H1 (cell line): ENCODE results near the gene SNX30. TPM values are rescaled to one million over a fixed set of nuclear protein-coding genes. Genes with fewer than 3 reads are reported as not detected.

Source experiments
- CTCF ChIA-PET: fragments of 300-600 bp; sonication (Branson Sonifier 250); formaldehyde crosslinking; loops from one replicate; lab custom pipeline; 2021; ENCODE audit not compliant: partially characterized antibody; lab: Charles Lee
- POLR2A ChIA-PET: fragments of 300-600 bp; sonication (Branson Sonifier 250); formaldehyde crosslinking; loops from one replicate; lab custom pipeline; 2021; ENCODE audit warnings: inconsistent platforms; ENCODE audit not compliant: partially characterized antibody; lab: Charles Lee
- DNase-seq, 2 experiments: peaks; one replicate each; pipeline versions ENCODE4 v3.0.0 to v3.0.0-alpha.2; 2010 to 2022; ENCODE audit warnings: low spot score in 2 of 2, low read depth in 1 of 2, mixed read lengths in 1 of 2
- FAIRE-seq: peaks from 2 replicates; lab custom pipeline; 2011; peaks lifted over from hg19 to GRCh38; lab: Jason Lieb, UNC
- H2AFZ ChIP-seq: 2 replicates; pipeline ENCODE4 v1.8.1; 2012; ENCODE audit warnings: low read length, inconsistent platforms
- H2AK5ac ChIP-seq: 2 replicates; pipeline ENCODE4 v1.6.1; 2013; ENCODE audit warnings: low read depth, low read length
- H2BK120ac ChIP-seq: replicated peaks from 2 replicates; pipeline ENCODE3; 2013; ENCODE audit warnings: low read depth, low read length, inconsistent platforms
- H2BK12ac ChIP-seq: 2 replicates; pipeline ENCODE4 v1.6.1; 2013; ENCODE audit warnings: low read depth, low read length
- H2BK15ac ChIP-seq: 2 replicates; pipeline ENCODE4 v1.6.1; 2013; ENCODE audit warnings: low read length
- H2BK20ac ChIP-seq: 2 replicates; pipeline ENCODE4 v1.6.1; 2013; ENCODE audit warnings: low read length
- H2BK5ac ChIP-seq: 2 replicates; pipeline ENCODE4 v1.6.1; 2013; ENCODE audit warnings: low read depth, low read length
- H3K14ac ChIP-seq: 2 replicates; pipeline ENCODE4 v1.6.1; 2013; ENCODE audit warnings: inconsistent platforms; ENCODE audit not compliant: insufficient read length
- H3K18ac ChIP-seq: 2 replicates; pipeline ENCODE4 v1.6.1; 2013; ENCODE audit warnings: low read length; ENCODE audit errors: extremely low read depth
- H3K23ac ChIP-seq: 2 replicates; pipeline ENCODE4 v1.6.1; 2013; ENCODE audit warnings: inconsistent platforms; ENCODE audit not compliant: insufficient read length
- H3K23me2 ChIP-seq: 2 replicates; pipeline ENCODE4 v1.6.1; 2013; ENCODE audit warnings: low read depth, low read length
- H3K27ac ChIP-seq: 2 replicates; pipeline ENCODE4 v1.6.1; 2011; ENCODE audit warnings: low read depth, low read length, inconsistent platforms
- H3K27me3 ChIP-seq, 4 experiments: replicated peaks in 1 of 4; 1 replicate in 1 of 4; 2 replicates in 3 of 4; pipeline versions ENCODE4 v1.6.1 to v1.8.1; 2011 to 2013; ENCODE audit warnings: low read length in 3 of 4, mild to moderate bottlenecking in 3 of 4, inconsistent platforms in 2 of 4, mixed read lengths in 2 of 4, moderate library complexity in 1 of 4; ENCODE audit not compliant: control insufficient read depth in 3 of 4, insufficient read depth in 3 of 4; ENCODE audit errors: extremely low read depth in 1 of 4
- H3K36me3 ChIP-seq, 4 experiments: 2 replicates each; pipeline versions ENCODE4 v1.6.1 to v1.8.1; 2011 to 2013; ENCODE audit warnings: mild to moderate bottlenecking in 4 of 4, low read length in 3 of 4, moderate library complexity in 2 of 4, control low read depth in 1 of 4, inconsistent platforms in 1 of 4; ENCODE audit not compliant: insufficient read depth in 4 of 4, control insufficient read depth in 2 of 4
- H3K4ac ChIP-seq: replicated peaks from 2 replicates; pipeline ENCODE3; 2013; ENCODE audit warnings: low read length, low read depth, mixed read lengths, inconsistent platforms; ENCODE audit not compliant: insufficient read length
- H3K4me1 ChIP-seq, 4 experiments: replicated peaks in 1 of 4; 1 replicate in 1 of 4; 2 replicates in 3 of 4; pipeline versions ENCODE4 v1.6.1 to v1.8.1; 2011 to 2013; ENCODE audit warnings: low read length in 3 of 4, inconsistent platforms in 2 of 4, mixed read lengths in 1 of 4; ENCODE audit not compliant: insufficient read depth in 4 of 4, control insufficient read depth in 3 of 4
- H3K4me2 ChIP-seq, 2 experiments: 2 replicates each; pipeline versions ENCODE4 v1.6.1 to v1.8.1; 2011 to 2013; ENCODE audit warnings: low read depth in 2 of 2, low read length in 2 of 2, control low read depth in 1 of 2, inconsistent platforms in 1 of 2, mild to moderate bottlenecking in 1 of 2; ENCODE audit not compliant: insufficient read depth in 1 of 2
- H3K4me3 ChIP-seq, 4 experiments: fragments of 200-600, 300-600 bp in 1 of 4; sonication (generic), shearing (Covaris generic), sonication (Bioruptor Twin) in 1 of 4; 2 replicates each; pipeline versions ENCODE4 v1.5.1 to v1.8.1; 2011 to 2016; ENCODE audit warnings: low read length in 4 of 4, low read depth in 3 of 4, control low read depth in 2 of 4, inconsistent platforms in 2 of 4, mild to moderate bottlenecking in 2 of 4, mixed read lengths in 1 of 4, moderate library complexity in 1 of 4; ENCODE audit not compliant: insufficient read depth in 2 of 4; ENCODE audit errors: extremely low read depth in 1 of 4
- H3K56ac ChIP-seq: replicated peaks from 2 replicates; pipeline ENCODE3; 2013; ENCODE audit warnings: low read depth, mild to moderate bottlenecking, mixed read lengths, low read length, inconsistent platforms; ENCODE audit not compliant: insufficient read length
- H3K79me1 ChIP-seq: 2 replicates; pipeline ENCODE4 v1.6.1; 2013; ENCODE audit warnings: low read depth, low read length, control low read depth
- H3K79me2 ChIP-seq, 2 experiments: 2 replicates each; pipeline versions ENCODE4 v1.6.1 to v1.8.1; 2012 to 2013; ENCODE audit warnings: low read length in 2 of 2, mild to moderate bottlenecking in 2 of 2, inconsistent platforms in 1 of 2; ENCODE audit not compliant: insufficient read depth in 2 of 2, control insufficient read depth in 1 of 2
- H3K9ac ChIP-seq, 4 experiments: replicated peaks in 1 of 4; 1 replicate in 1 of 4; 2 replicates in 3 of 4; pipeline versions ENCODE4 v1.6.1 to v1.8.1; 2011 to 2013; ENCODE audit warnings: low read depth in 3 of 4, low read length in 3 of 4, control low read depth in 2 of 4, mild to moderate bottlenecking in 2 of 4, moderate library complexity in 2 of 4, inconsistent platforms in 1 of 4; ENCODE audit errors: extremely low read depth in 1 of 4
- H3K9me3 ChIP-seq, 2 experiments: 2 replicates each; pipeline versions ENCODE4 v1.6.1 to v1.8.1; 2012 to 2013; ENCODE audit warnings: mild to moderate bottlenecking in 2 of 2, moderate library complexity in 2 of 2, control low read depth in 1 of 2, inconsistent platforms in 1 of 2, low read depth in 1 of 2, low read length in 1 of 2, mixed read lengths in 1 of 2; ENCODE audit not compliant: insufficient read depth in 2 of 2
- H4K20me1 ChIP-seq, 2 experiments: replicated peaks in 1 of 2; 2 replicates each; pipeline versions ENCODE3 to v1.8.1; 2011 to 2013; ENCODE audit warnings: inconsistent platforms in 2 of 2, low read length in 2 of 2, mild to moderate bottlenecking in 1 of 2; ENCODE audit not compliant: insufficient read depth in 2 of 2, control insufficient read depth in 1 of 2
- H4K5ac ChIP-seq: 2 replicates; pipeline ENCODE4 v1.6.1; 2013; ENCODE audit warnings: low read length, low read depth, mixed read lengths, inconsistent platforms; ENCODE audit not compliant: insufficient read length
- H4K8ac ChIP-seq: 2 replicates; pipeline ENCODE4 v1.8.0; 2013; ENCODE audit warnings: mild to moderate bottlenecking, moderate library complexity, low read length, inconsistent platforms; ENCODE audit not compliant: insufficient read depth; ENCODE audit errors: extremely low read depth
- H4K91ac ChIP-seq: replicated peaks from 2 replicates; pipeline ENCODE3; 2013; ENCODE audit warnings: low read length, mixed read lengths, inconsistent platforms; ENCODE audit not compliant: insufficient read length
- CEBPB ChIP-seq: IDR thresholded peaks from 2 replicates; pipeline ENCODE4 v1.6.1; 2012; ENCODE audit warnings: low read depth, low read length
- HDAC6 ChIP-seq: IDR thresholded peaks from one replicate; pipeline ENCODE4 v1.7.1; 2012; ENCODE audit warnings: low read depth, mild to moderate bottlenecking, inconsistent platforms, low read length, moderate library complexity
- JUND ChIP-seq: IDR thresholded peaks from 2 replicates; pipeline ENCODE4 v1.6.1; 2011; ENCODE audit warnings: mild to moderate bottlenecking, improper control_type of control experiment, low read length
- RBBP5 ChIP-seq: IDR thresholded peaks from 2 replicates; pipeline ENCODE4 v1.7.1; 2012; ENCODE audit warnings: low read depth, mild to moderate bottlenecking, inconsistent platforms, low read length, moderate library complexity, borderline replicate concordance
- YY1 ChIP-seq: IDR thresholded peaks from 2 replicates; pipeline ENCODE4 v1.6.1; 2011; ENCODE audit warnings: low read depth, mild to moderate bottlenecking, low read length
- WGBS, 2 experiments: shearing (Covaris generic) in 1 of 2; methylation state at CpG; one replicate each; pipeline versions ENCODE4 v1.1.6 to v1.1.7; 2013 to 2015; ENCODE audit warnings: low lambda C conversion rate in 2 of 2, mixed read lengths in 2 of 2, inconsistent platforms in 1 of 2, low coverage in 1 of 2, missing lambda C conversion rate in 1 of 2; ENCODE audit not compliant: insufficient replicate concordance in 2 of 2, insufficient coverage in 1 of 2, insufficient read length in 1 of 2; ENCODE audit errors: extremely low coverage in 1 of 2, missing lambda C conversion rate in 1 of 2; 5-methylcytosine and 5-hydroxymethylcytosine counted together
- polyA plus RNA-seq, 7 experiments: library from polyadenylated mRNA; depleted of rRNA in 3 of 7; stranded (reverse) in 5 of 7; unstranded in 2 of 7; fragments of >200 nt in 5 of 7; fragments of 200-250 nt in 2 of 7; gene quantifications; 1 replicate in 5 of 7; 2 replicates in 1 of 7; 4 replicates in 1 of 7; pipeline versions ENCODE4 v1.2.1 to v1.2.3, GENCODE V29; 2011 to 2013; ENCODE audit warnings: missing spikeins in 2 of 7, mixed read lengths in 2 of 7
- total RNA-seq: library from RNA; stranded (reverse); fragmentation: NEBNext Ultra II Directional; extraction: Animal tissue kit (Norgen Biotek cat#: 25700); gene quantifications from 2 replicates; pipeline ENCODE4 v1.2.1, GENCODE V29; 2021
- TF ChIP-seq, protein P1 (sequence below): IDR thresholded peaks from 2 replicates; pipeline ENCODE4 v1.6.1; 2012; ENCODE audit warnings: inconsistent platforms

The SNX30 gene
- total and polyA plus RNA-seq, 2 of the 8 experiments (the other 6 are each of a cell fraction or from before 2014, with no cell fraction given) = 4.0 to 12.2 TPM

DNA sequence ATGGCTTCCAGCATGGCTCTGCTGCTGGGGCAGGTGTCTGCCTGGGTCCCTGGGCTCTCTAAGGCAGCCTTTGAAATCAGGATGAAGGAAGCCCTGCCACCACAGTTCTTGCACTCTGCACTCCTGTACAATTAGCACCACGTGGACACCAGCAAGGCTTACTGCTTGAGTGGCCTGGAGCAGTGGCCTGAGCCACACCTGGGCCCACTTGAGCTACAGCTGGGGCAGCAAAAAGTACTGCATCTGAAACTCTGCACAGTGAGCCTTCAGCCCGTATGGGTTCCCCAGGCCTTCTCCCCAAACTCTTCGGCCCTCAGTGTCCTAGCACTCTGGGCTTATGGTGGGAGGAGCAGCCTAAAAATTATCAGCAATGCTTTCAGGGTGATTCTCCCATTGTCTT, 24.6 kb upstream of the SNX30 start:
- no peak overlapping the region for H3K56ac ChIP-seq
- no peak overlapping the region for H3K9ac ChIP-seq
- H3K79me2 ChIP-seq = no peaks in the 10 kb centered on the region
- no peak overlapping the region for H4K91ac ChIP-seq
- no peaks in the 10 kb centered on the region for H3K4me1 ChIP-seq
- no peak overlapping the region for H2BK20ac ChIP-seq
- H3K14ac ChIP-seq = no peak overlapping the region
- H2AK5ac ChIP-seq = no peak overlapping the region
- no peak overlapping the region for H2BK5ac ChIP-seq
- H3K23me2 ChIP-seq = no peaks in the 10 kb centered on the region
- 78% methylated on average over 3 of the region's 3 CpGs; no CpG with 5 or more reads in 1 of the 2 experiments for WGBS, 2 experiments
- no peak overlapping the region for H2BK15ac ChIP-seq
- H3K23ac ChIP-seq = no peak overlapping the region
- H2BK120ac ChIP-seq = no peak overlapping the region
- TF ChIP-seq, protein P1, sequence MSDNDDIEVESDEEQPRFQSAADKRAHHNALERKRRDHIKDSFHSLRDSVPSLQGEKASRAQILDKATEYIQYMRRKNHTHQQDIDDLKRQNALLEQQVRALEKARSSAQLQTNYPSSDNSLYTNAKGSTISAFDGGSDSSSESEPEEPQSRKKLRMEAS = no peak
- no peak for TF ChIP-seq CEBPB
- no peak for TF ChIP-seq RBBP5
- TF ChIP-seq JUND = no peak
- TF ChIP-seq YY1 = no peak
- TF ChIP-seq HDAC6 = no peak
- H3K36me3 ChIP-seq = no peaks in the 10 kb centered on the region
- DNase-seq = no peak
- ChIA-PET POLR2A (interaction anchor here (1.5 kb wide), 1 partner anchor 8 kb away, joined by 4 read pairs; the partner anchor contains the start of gene INIP), CTCF (interaction anchor here (1.1 to 1.5 kb wide), 3 partner anchors 12 to 162 kb away, joined by 3 read pairs; no protein-coding TSS in a partner anchor)
- no peaks in the 10 kb centered on the region for H3K9me3 ChIP-seq
- no peak overlapping the region for H3K27ac ChIP-seq
- H3K18ac ChIP-seq = no peak overlapping the region
- H3K79me1 ChIP-seq = no peaks in the 10 kb centered on the region
- H4K8ac ChIP-seq = no peak overlapping the region
- H4K5ac ChIP-seq = no peak overlapping the region
- no peak overlapping the region for H3K4me2 ChIP-seq
- no peak overlapping the region for H2BK12ac ChIP-seq
- no peak overlapping the region for H3K4ac ChIP-seq
- no peak overlapping the region for H3K4me3 ChIP-seq
- no peaks in the 10 kb centered on the region for H3K27me3 ChIP-seq
- no peaks in the 10 kb centered on the region for H4K20me1 ChIP-seq
- no peak for FAIRE-seq
- H2AFZ ChIP-seq = no peak overlapping the region
